ENCODE data around the gene KCNAB2.

The KCNAB2 gene

DNA sequence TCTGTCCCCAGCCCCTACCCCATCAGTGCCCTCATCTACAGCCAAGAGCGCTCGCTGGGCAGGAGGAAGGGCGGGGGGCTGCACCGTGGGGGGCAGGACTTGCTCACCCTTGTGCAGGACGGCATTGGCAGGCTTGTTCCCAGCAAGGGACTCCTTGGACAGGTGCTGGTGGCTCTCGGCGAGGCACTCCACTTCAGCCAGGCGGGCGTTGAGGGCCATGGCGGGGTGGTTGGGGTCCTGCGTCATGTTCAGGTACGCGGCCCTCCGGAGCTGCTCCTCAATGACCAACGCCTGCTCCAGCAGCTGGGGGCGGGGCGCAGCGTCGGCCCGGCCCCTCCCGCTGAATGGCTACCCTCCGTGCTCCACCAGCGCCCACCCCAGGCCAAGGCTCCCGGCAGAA lies 64.0 kb downstream of the KCNAB2 start:
- DNase-seq (ENCODE audit: low read depth): no peak

DNA sequence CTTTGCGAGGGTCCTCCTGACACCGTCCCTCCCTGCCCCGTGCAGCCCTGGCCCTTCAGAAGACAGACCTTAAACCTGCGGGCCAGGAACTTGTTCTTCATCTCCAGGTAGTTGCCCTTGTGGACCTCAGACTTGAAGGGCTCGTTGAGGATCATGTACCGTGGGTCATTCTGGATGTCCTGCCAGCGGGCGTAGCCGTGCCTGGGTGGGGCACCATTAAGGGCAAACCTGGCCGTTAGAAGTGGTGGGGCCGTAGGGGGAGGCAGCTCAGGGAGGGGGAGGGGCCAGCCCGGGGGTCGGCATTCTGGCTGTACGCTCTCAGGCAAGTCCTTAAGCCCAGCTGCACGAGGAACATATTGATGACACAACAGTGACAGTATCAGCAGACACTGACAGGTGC lies 64.6 kb downstream of the KCNAB2 start:
- no peak for DNase-seq (ENCODE audit: low read depth)

DNA sequence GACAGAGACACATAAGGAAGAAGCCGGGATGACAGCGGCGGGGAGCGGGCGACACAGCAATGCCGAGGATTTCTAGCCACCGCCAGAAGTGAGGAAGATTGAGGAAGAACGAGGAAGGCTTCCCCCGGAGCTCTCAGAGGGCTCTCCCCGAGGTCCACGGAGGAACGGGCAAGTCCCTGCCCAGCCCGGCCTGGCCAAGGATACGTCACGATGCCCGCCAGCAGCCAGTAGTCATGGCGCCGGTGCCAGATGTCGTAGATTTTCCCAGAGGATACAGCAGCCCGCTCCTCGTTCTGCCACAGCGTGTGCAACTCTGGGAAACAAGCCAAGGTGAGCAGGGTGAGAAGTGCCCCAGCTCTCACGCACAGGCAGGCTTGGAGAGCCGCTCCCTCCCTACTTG lies 65.9 kb downstream of the KCNAB2 start:
- no peak for DNase-seq (ENCODE audit: low read depth)

DNA sequence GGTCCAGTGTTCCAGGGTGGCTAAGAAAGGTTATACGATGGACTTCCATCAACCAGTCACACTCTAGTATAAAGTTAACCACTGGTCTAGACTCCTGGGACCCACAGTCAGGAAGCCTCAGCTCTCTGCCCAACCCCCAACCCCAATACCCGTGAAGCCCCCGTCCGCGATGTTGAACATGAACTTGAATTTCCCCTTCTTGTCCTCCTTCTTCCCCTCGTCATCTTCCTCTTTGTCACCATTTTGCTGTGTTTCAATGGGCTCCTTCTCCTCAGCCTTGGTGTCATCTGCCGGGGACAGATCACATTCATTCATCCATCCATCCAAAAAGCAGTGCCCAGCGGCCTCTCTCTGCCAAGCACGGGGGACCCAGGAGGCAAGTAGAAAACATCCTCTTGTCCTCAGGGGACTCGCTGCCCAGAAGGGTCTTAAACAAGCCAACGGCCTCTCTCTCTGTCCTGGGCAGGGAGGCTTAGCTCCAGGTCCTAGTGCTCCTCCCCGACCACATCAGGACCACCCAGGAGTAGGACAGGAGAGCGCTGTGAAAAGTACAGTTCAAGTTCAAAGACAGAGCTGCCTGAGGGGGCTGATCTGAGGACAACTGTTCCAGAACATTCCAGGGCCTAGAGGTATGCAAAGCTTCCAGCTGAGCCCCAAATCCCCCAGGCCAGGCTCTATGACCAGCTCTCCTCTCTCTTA lies 66.5 kb downstream of the KCNAB2 start:
- no peak for DNase-seq (ENCODE audit: low read depth)

DNA sequence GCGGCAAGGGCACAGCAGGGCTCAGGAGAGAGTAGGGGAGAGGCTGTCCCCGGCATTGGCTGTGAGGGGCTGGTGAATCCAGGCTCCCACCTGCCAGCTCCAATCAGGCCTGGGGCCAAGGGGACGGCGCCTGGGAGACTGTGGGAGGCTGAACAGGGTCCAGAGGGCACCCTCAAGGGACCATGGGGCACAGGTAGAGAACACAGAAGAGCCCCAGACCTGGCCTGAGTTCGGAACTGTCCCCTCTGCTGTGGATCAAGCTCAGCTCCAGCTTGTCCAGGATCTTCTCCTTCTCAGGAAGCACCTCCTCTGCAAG lies 67.0 kb downstream of the KCNAB2 start:
- DNase-seq (ENCODE audit: low read depth): no peak

DNA sequence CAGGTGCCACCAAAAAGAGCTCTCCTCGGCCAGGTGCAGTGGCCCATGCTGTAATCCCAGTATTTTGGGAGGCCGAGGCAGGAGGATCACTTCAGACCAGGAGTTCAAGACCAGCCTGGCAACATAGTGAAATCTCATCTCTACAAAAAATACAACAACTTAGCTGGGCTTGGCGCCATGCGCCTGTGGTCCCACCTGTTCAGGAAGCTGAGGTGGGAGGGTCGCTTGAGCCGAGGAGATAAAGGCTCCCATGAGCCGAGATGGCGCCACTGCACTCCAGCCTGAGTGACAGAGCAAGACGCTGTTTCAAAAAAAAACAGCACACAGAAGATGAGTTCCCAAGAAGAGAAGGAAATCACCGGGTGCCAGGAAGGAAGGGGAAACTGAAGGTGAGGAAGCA lies 67.4 kb downstream of the KCNAB2 start:
- DNase-seq (ENCODE audit: low read depth): no peak

DNA sequence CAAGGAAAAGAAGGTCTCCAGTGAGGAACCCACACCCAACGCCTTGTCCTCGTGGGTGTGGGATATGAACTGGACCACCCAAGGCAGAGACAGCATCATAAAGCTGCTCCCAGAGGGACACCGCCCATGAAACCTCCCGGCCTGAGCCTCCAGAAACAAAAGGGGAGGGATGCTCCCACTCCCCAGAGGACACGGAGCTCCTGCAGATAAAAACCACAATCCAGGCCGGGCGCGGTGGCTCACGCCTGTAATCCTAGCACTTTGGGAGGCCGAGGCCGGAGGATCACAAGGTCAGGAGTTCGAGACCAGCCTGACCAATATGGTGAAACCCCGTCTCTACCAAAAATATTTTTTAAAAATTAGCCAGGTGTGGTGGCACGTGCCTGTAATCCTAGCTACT lies 68.1 kb downstream of the KCNAB2 start:
- no peak for DNase-seq (ENCODE audit: low read depth)

DNA sequence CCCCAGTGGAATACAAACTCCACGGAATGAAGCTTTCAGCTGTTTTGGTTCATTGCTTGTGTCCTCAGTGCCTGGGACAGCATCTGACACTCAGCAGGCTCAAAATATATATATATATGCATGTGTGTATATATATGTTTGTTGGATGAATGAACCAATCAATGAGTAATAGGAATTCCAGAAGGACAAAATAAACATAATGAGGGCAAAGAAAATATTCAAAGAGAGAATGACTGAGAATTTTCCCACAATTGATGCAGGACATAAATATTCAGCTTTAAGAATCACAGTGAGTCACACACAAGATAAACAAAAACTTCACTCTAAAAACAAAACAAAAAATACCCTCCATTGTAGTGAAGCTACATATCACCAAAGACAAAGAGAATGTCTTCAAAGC lies 70.4 kb downstream of the KCNAB2 start:
- DNase-seq (ENCODE audit: low read depth): no peak

DNA sequence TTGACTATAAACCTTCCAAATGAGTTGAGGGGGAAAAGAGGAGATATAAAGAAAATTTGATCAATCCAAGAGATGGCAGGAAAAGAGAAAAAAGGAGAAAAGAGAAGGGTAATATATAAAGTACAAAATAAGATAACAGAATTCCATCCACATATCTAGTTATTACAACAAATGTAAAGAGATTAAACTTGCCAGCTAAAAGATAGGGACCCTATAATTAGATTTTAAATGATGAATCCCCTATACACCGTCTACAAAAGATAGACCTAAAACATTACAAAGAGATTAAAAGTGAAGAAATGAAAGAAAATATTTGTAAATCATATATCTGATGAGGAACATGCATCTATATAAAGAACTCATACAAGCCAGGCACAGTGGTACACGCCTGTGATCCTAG lies 71.4 kb downstream of the KCNAB2 start:
- DNase-seq (ENCODE audit: low read depth): no peak

DNA sequence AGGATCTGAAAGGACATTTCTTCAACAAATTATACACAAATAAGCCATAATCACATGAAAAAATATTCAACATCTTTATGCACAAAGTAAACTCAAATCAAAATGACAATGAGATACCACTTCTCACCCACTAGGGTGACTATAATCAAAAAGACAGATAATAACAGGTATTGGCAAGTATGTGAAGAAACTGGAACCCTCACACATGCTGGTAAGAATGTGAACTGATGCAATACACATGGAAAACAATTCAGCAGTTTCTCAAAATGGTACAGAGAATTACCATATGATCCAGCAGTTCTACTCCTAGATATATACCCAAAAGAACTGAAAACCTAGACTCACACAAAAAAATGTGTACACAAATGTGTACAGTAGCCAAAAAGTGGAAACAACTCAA lies 71.9 kb downstream of the KCNAB2 start:
- no peak for DNase-seq (ENCODE audit: low read depth)

DNA sequence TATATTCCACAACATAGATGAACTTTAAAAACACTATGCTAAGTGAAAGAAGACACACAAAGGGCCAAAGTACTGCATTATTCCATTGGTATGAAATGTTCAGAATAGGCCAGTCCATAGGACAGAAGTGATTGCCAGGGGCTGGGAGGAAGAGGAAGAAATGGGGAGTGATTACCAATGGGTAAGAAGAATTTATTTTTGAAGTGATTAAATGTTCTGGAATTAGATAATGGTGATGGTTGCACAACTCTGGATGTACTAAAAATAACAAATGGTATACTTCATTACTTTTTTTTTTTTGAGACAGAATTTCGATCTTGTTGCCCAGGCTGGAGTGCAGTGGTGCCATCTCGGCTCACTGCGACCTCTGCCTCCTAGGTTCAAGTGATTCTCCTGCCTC lies 72.7 kb downstream of the KCNAB2 start:
- no peak for DNase-seq (ENCODE audit: low read depth)

DNA sequence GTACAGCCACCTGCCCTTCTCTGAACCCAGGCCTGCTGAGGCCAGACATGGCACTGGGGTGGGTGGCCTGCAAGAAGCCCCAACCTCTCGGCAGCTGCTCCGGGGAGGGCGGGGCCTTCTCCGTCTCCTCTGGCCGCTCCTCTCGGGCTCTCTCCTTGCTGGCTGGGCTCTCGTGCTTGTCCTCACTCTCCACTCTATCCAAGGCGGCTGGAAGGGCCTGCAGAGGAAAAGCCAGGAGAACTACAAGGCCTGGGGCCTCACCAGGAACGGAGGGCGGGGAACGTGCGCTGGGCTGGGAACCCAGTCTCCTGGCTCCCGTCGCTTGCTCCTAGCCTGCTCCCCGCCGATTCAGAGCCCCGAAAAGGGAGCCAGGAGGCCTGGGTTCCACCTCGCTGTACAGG lies 75.3 kb downstream of the KCNAB2 start:
- no peak for DNase-seq (ENCODE audit: low read depth)

DNA sequence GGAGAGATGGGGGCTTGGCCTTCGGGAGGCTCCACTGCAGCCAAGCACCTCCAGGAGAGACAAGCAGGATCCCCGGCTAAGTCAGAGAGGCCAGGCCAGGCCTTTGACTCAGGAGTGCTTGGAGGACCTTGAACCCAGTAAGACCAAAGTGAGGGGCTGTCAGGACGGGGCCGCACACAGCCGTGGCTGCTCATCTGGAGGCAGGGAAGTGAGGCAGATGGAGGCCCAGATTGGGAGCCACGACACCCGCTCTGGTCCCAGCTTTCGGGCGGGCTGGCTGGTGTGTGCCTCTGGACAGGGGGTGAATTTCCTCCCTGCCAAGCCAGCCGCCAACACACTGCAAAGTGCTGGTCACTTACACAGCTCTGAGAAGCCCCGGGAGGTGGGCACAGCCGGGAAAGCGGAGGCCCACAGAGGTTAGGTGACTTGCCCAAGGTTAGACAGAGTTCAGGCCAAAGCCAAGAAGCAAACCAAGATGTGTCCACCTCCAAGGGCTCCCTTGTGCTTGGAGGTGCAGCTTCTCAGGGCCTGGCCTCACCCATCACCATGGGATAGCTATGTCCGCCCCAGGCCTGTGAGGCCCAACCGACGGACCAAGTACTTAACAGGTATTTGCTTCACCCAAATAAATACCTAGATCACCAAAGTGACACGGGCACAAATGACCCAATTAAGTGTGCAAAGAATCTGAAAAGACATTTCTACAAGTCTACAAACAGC lies 76.1 kb downstream of the KCNAB2 start:
- DNase-seq (ENCODE audit: low read depth): no peak

DNA sequence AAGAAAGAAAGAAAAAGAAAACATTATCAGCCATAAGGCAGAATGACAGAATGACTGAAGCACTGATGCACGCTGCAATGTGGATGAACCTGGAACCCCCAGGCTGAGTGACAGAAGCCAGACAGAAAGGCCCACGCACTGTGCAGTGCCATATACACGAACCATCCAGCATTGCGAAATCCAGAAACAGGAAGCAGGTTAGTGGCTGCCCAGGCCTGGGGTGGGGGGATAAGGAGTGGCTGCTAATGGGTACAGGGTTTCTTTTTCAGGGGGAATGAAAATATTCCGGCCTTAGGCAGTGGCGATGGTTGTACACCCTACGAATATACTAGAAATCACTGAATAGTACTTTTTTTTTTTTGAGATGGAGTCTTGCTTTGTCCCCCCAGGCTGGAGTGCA lies 77.4 kb downstream of the KCNAB2 start:
- no peak for DNase-seq (ENCODE audit: low read depth)

DNA sequence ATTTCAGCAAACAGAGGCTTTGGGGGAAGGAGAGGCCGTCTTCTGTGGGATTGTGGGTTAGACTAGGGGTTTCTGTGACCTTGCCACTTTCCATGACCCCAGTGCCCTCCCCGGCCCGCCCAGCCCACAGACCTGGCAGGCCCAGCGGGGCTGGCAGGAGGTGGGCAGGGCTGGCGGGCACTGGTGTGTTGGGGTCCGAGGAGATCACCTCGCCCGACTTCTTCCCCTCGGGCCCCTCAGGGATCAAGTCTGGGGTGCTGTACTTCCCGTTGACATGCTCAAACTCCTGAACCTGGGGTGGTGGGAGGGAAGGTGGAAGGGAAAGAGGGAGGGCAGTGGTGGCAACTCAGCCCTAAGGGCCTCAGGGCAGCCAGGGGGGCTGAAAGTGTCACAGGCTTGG lies 78.1 kb downstream of the KCNAB2 start:
- DNase-seq (ENCODE audit: low read depth): no peak

DNA sequence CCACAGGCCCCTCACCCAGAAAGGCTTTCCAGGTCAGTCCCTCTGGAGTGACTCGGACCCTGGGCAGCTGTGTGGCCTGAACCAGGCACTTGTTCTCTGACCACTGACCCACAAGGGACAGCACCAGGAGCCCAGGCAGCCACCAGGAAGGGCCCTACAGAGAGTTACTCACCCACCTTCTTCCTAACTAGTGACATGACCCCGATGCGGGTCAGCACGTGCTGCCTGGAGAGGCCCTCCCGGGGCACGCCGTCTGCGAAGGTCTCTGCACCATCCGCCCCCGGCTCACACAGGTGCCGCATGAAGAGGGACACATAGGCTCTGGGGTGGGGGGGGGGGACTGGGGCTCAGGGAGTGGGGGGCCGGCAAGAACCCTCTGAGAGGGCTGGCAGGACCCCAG lies 78.7 kb downstream of the KCNAB2 start:
- no peak for DNase-seq (ENCODE audit: low read depth)

DNA sequence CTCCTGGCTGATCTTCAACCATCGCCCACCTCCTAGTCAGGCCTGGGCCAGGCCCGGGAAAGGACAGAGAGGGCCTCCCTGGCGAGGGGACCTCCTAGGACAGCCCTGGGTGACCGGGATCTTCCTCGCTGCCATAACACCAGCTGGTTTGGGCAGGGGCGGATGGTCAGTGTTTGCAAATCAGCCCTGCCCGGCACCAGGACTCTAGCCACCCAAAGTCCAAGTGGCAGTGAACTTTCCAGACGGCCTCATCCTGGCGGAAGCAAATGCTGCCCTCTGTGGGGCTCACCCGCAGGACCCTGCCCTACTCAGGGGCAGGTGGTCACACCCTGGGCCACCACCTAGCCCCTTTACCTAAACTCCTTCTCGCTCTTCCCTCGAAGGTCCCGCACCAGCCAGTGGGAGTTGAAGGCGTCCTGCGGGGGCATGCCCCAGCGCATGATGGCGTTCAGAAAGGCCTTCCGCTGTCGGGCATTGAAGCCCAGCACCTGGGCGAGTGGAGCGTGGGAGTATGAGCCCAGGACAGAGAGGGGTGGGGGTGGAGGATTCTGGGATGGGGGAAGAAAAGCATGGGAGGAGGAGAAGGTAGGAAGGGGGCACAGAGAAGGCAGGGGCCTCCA lies 79.2 kb downstream of the KCNAB2 start:
- DNase-seq (ENCODE audit: low read depth): no peak

DNA sequence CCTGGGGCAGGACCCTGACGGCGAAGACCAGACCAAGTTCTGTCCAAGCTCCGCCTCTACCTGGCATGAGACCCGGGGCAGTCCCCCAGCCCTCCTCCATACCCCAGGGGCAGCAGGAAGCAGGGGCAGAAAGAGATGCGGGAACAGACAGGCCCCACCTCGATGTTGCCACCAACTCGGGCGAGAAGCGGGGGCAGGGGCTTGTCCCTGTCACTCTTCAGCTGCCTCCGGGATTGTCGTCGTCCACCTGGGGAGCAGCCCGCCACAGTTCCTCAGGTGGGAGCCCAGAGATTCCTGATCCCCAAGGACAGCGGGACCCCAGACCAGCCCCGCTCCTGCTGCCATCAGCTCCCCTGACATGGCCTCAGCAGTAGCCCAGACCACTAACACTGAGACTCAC lies 79.7 kb downstream of the KCNAB2 start:
- DNase-seq (ENCODE audit: low read depth): no peak

DNA sequence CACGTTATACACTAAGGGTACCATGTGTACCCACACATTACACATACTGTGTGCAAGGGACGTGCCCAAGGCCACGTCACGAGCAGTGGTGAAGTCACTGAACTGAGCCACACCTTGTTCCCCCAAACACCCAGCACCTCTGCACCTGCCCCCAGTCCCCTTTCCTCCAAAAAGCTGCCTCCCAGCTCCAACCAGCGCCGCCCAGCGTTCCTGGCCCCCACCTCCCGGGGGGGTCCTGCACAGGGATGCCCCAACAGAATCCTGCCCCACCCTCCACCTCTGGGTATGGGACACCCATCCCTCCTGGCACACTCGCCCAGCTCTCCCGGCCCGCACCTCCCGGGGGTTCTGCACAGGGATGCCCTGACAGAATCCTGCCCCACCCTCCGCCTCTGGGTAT lies 80.3 kb downstream of the KCNAB2 start:
- no peak for DNase-seq (ENCODE audit: low read depth)

DNA sequence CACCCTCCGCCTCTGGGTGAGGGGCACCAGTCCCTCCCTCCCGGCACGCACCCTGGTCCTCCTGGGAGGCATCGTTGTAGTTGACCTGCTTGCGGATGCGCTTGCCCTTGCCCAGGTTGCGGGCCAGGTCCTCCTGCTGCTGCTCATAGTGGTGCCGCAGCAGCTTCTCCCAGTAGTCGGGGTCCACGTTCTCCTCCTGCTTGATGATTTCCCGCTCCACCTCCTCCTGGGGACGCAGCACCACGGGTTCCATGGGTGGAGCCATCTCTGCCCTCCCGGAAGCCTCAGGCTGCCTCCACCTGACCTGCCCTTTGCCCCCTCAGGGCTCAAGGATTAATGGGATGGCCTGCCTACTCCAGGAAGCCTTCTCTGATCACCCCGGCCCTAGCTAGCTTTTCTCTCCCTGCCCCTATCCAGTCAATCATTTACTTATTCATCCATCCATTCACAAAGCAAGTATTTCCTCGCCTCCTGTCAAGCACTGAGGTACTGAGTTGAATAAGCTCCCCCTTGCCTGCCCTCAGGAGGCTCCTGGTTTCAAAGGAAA lies 80.9 kb downstream of the KCNAB2 start:
- DNase-seq (ENCODE audit: low read depth): no peak

DNA sequence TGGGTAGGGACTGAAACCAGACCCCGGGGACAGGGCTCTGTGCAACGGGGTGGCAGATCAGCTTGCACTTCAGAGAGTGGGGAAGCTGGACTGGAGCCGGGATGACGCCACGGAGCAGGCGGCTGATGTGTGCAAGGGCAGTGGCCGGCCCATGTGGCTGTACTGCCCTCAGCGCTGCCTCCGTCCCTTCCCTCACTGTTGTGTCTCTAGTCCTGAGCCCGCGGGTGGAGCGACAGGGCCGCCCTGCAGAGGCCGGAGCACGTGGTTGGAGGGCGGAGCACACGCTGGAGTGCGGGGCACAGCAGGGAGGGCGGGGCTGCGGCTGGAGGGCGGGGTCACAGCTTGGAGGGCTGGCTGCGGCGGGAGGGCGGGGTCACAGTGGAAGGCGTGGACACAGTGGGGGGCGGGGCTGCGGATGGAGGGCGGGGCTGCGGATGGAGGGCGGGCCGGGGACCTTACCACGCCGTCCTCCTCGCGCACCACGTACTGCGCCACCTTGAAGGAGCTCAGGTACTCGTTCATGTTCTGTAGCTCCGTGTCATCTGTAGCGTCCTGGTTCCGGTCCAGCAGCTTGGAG lies 82.0 kb downstream of the KCNAB2 start:
- DNase-seq (ENCODE audit: low read depth): no peak

DNA sequence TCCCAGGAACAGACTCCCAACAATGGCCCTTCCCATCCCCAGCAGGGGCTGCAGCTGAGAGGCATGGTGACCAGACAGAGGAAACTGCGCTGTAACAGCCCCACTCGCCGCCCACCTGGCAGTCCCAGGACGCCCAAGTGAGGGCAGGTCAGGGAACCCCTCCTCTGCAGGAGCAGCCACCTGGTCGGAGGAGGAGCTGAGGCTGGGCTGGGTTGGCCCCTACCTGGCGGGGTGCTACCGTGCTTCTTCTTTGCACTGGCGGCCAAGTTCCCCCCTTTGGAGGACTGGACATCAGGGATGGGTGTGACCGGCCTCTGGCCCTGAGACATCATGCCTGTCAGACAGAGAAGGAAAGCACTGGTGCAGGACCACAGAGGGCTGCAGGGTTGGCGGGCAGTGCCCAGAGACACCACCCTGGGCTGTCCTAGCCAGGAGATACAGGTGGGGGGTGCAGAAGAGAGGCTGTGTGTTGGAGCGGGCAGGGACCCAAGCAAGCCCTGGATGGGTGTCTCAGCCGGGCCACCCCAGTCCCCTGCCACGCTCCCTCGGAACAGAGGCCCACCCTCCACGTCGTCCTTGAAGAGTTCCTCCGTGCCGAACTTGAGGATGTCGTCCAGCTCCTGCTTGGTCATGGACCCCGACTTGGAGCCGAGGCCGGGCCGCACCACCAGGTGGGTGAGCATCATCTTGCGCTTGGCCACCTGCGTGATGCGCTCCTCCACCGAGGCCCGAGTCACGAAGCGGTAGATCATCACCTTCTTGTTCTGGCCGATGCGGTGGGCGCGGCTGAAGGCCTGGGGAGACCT lies 82.8 kb downstream of the KCNAB2 start:
- no peak for DNase-seq (ENCODE audit: low read depth)

Measured in non-pigmented ciliary epithelial cell (primary cell).